Astrocyte of the spinal cord (primary cell): ENCODE measurements around the gene G0S2.
"Not testable (repeated sequence)": the region's sequence is repeated elsewhere in the genome, so short reads cannot be mapped to it uniquely, and the experiment has no call there.

Experiments used
- DNase-seq: peaks from one replicate; pipeline ENCODE4 v3.0.0; 2011; ENCODE audit warnings: low read depth, low spot score
- H3K4me3 ChIP-seq: 2 replicates; pipeline ENCODE4 v1.5.1; 2011; ENCODE audit warnings: low read depth, mild to moderate bottlenecking, low read length, moderate library complexity
- in situ Hi-C: cut with HindIII; loops from 2 replicates; pipeline ENCODE4 v1.10.0; 2017; ENCODE audit warnings: low sequenced_read_pairs
- TF ChIP-seq, protein P1 (sequence below): IDR thresholded peaks from 2 replicates; pipeline ENCODE4 v1.5.1; 2012; ENCODE audit warnings: low read depth, mild to moderate bottlenecking, low read length, inconsistent platforms

Gene G0S2

DNA sequence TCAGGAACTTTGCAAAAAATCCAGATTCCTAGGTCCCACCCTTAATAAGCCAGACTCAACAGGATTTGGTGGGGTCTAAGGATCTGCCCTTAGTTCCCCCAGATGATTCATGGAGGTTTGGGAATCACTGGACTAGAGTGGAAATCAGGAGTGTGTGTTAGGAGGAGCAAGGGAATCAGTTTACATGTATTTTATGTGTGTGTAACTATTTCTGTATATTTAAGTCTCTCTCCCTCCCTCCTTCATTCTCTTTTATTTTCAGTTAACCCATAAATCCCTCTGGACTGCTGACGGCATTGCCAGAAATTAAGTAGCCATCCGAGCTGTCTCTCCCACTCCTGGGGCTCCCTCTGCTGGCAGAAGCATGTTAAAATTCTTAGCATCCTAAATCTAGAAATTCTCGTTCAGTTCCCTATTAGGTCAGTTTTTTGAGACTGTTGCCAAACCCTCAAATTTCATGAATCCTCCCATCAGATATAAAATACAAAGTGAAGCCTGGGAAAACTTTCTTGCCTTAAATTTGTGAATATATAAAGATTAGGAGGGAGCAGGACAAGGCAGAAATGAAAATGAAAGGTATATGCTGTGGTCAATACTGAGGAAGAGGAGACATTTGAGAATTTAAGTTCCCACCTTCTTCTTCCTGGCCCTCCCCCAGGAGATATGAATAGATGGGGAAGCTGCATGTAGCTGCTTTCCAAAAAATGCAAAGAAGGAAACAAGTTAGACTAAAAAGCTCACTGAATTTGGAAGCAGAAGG lies 17.7 kb downstream of the G0S2 start:
- H3K4me3 ChIP-seq, result no peak overlapping the region
- DNase-seq, result peak; percentile 82
- TF ChIP-seq, protein P1, sequence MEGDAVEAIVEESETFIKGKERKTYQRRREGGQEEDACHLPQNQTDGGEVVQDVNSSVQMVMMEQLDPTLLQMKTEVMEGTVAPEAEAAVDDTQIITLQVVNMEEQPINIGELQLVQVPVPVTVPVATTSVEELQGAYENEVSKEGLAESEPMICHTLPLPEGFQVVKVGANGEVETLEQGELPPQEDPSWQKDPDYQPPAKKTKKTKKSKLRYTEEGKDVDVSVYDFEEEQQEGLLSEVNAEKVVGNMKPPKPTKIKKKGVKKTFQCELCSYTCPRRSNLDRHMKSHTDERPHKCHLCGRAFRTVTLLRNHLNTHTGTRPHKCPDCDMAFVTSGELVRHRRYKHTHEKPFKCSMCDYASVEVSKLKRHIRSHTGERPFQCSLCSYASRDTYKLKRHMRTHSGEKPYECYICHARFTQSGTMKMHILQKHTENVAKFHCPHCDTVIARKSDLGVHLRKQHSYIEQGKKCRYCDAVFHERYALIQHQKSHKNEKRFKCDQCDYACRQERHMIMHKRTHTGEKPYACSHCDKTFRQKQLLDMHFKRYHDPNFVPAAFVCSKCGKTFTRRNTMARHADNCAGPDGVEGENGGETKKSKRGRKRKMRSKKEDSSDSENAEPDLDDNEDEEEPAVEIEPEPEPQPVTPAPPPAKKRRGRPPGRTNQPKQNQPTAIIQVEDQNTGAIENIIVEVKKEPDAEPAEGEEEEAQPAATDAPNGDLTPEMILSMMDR, result peak; percentile 78
- in situ Hi-C loops, result no loop called here

DNA sequence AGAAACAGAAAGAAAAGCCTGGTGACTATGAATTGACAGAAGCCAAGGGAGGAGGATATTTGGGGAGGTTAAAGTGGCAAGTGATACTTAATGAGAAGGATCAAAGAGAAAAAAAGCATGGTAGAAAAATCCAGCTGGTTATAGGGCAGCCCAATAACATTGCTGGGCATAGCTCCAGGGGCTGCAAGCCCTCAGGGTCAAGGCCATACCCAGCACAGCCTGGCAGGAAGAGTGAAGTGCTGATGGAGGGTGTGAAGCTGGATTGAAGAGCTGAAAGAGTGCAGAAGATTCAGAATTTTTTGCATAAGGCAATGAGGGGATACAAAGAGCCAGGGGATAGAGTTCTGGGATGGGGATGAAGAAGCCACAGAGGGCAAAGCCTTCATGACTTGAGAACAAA lies 21.5 kb downstream of the G0S2 start:
- TF ChIP-seq, protein P1, result no peak
- H3K4me3 ChIP-seq, result no peak overlapping the region
- DNase-seq, result no peak
- in situ Hi-C loops, result no loop called here

DNA sequence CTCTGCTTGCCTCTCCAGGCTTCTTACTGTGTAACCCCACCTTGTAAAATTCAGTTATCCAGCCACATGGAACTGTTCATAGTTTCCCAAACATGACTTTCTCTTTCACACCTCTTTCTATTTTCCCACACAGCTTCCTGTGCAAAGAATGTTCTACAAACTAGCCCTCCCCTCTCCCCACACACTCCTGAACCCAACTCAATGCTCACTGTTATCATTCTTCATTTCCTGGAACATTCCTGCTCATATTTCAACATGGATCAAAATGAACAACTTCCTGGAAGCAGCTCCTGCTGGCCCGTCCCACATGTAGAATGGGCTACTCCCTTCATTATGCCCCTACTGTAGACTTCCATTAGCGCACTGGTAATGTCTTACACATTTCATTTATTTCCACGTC lies 21.9 kb downstream of the G0S2 start:
- in situ Hi-C loops, result no loop called here
- no peak for DNase-seq

DNA sequence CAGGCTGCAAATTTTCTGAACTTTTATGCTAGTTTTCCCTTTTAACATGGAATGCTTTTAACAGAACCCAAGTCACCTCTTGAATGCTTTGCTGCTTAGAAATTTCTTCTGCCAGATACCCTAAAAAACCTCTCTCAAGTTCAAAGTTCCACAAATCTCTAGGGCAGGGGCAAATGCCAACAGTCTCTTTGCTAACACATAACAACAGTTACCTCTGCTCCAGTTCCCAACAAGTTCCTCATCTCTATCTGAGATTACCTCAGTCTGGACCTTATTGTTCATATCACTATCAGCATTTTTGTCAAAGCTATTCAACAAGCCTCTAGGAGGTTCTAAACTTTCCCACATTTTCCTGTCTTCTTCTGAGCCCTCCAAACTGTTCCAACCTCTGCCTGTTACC lies 25.5 kb downstream of the G0S2 start:
- in situ Hi-C loops, H3K4me3 ChIP-seq, DNase-seq: not testable (repeated sequence)

More for the DNA sequence above, 21.9 kb downstream of the G0S2 start:
- TF ChIP-seq, protein P1, result no peak
- no peak overlapping the region for H3K4me3 ChIP-seq

DNA sequence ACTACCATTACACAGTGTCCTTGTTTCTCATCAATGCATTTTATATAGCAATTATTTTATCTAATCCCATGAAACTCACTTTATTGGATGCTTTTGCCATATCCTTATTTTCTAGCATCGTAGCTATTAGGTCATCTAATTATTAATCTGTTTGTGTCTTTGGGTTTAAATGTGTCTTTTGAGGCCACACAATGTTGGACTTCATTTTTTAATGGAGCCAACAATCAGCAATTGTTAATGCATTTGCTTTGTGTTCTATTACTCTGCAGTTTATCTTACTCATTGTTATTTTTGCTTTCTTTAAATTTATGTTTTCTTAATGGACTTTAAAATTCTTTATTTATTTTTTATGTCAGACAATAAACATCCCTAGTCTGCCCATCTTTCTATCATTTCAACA lies 27.6 kb downstream of the G0S2 start:
- H3K4me3 ChIP-seq, result no peak overlapping the region
- TF ChIP-seq, protein P1, result no peak
- in situ Hi-C loops, result no loop called here
- no peak for DNase-seq

DNA sequence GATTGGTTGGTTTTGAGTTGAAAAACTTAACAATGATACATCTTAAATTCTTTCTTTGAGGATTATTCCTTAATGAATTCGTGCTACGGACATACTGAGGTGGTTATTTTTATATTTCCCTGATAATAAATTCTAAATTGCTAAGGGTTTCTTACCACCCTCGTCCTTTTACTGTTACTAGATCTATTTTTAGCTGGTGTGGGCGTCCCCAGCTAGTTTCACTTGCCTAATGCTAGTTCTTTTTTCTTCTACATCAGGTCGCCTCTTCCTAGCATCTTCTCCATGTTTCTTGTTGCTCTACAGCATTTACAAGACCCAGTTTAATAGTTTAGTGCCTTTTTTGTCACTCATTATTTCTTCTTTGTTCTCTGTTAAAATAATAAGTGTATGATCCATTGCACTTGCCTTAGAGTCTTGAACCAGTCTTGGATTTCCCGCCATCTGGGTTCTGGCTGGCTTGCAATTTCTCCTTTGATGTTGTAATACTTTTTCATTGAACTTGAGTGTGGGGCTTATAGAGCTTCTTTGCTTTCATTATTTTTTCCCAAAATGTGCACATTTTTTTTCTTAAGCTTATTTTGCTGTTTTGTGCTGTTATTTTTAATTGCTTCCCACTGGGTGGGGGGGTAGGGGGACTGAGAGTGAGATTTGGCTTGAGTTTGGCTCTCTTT lies 28.8 kb downstream of the G0S2 start:
- in situ Hi-C loops, result no loop called here
- TF ChIP-seq, protein P1, result no peak

DNA sequence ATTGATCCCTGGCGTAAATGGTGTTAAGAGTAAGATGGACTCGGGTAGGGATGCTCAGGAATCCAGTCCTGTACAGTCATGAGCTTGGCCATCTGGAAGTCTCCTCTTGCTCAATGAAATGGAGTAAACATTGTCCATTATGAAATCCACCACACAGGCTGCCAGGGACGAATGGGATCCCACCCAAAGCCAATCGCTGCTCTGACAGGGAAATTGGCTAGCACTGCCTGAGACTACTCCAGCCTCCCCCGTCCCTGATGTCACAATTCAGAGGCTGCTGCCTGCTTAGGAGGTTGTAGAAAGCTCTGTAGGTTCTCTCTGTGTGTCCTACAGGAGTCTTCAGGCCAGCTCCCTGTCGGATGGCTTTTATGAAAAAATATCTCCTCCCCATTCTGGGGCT lies 29.4 kb downstream of the G0S2 start, which contains the start of gene HSD11B1:
Gene HSD11B1, plus strand, starts transcription at position 263 of the 400 bp plus-strand sequence. Its CDS starts 97 bp downstream, at position 360.
- no peak within 1 kb of the TSS for H3K4me3 ChIP-seq
- no peak for DNase-seq
- in situ Hi-C loops, result no loop called here
- TF ChIP-seq, protein P1, result no peak

More for the DNA sequence above, 28.8 kb downstream of the G0S2 start:
- DNase-seq, result no peak
- H3K4me3 ChIP-seq, result no peak overlapping the region
